SIG-M5 treated with dmso at 0.1 percent for 504 hours (cell line): ENCODE measurements around the gene CABP7.

Experiments used
- DNase-seq: peaks from one replicate; lab custom pipeline; 2025; ENCODE audit not compliant: unreplicated experiment; lab: John Stamatoyannopoulos, UW

Gene CABP7

DNA sequence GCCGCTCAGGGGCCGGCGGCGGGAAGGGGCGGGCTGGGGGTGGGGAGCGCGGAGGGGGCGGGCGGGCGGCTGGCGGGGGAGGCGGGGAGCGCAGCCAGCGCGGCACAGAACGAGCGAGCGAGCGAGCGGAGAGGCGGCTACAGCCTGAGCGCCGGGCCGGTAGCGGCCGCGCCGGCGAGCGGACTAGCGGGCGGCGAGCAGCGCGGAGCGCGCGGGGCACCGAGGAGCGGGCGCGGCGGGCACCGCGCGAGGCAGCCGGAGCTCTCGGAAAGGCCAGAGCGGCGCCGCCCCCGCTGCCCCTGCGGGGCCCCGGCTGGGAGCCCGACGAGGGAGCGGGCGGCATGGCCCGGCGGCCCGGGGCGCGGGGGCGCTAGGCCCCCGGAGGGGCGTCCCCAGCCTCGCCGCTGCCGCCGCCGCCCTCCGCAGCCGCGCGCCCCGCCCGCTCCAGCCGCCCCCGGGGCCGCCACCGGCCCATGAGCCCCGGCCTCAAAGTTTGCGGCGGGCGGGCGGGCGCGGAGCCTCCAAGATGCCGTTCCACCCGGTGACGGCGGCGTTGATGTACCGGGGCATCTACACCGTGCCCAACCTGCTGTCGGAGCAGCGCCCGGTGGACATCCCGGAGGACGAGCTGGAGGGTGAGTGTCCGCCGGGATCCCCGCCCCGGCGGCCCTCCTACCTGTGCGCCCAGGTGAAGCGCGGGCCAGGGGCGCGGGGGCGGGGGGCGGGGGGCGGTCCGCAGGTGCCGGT, at the start of gene CABP7:
CABP7 (plus strand) TSS at position 105 of the 747 bp plus-strand sequence; CDS start at position 527, 422 bp downstream.
- DNase-seq = no peak

DNA sequence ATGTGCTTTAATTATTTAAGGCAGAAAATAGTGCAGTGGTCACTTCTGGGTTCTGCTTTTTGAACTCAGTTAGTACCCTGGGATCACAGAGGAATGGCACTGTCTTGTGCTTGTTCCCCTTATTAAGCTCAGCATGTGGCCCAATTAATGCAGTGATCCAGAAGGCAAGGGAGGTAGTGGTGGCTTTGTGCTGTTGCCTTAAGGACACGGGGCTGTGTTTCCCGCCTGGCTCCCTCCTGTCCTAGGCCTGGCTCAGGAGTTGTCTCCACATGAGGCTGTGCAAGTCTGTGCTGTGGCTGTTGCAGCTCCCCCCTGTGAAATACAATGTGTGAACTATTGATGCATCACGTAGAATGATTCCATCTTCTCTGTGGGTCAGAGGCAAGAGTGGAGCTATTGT, 49.2 kb upstream of the CABP7 start:
- no peak for DNase-seq

DNA sequence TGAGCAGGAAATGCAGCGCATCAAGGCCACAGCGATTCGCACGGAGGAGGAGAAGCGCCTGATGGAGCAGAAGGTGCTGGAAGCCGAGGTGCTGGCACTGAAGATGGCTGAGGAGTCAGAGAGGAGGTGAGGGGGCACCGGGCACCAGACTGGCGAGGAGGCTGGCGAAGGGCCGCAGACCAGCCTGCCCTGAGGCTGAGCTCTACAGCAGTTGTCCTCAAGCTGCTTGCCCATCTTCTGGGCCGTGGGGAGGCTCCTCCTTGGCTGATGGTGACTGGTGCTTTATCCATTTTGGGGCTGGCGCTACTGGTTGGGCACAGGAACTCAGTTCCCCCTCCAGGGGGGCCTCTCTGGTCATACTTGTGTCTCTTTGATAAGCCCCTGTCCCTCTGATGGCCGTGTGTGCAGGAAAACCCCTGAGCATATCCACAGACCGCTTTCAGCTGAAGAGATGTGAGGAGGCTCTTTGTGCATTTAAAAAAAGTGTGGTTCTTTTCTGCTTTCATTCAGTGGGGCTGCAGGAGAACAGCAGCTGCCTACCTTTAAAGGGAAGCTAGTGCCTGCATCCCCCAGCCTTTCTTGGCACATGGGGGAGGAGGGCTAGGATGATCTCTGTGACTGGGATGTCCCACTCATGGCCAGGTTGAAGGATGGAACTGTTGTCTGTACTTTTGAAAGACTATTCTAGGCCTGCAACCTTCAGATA, 46.3 kb upstream of the CABP7 start:
- DNase-seq = no peak

DNA sequence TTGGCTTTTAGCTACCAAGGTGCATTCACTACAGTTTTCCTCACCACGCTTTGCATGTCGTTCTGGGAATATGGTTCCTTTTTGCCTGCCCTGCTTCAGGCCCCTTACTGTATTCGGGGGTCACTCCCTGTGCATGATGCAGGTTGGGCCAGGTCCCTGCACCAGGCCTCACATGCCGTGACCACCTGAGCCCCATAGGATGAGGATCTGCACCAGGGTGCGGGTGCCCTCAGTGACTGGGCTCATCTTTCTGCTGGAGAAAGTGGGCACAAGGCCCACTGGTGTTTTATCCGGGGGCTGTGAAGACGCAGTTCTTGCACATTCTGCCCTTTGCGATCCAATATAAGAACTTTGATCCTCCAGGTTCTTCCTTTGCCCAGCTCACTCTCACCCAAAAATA, 45.7 kb upstream of the CABP7 start:
- no peak for DNase-seq

DNA sequence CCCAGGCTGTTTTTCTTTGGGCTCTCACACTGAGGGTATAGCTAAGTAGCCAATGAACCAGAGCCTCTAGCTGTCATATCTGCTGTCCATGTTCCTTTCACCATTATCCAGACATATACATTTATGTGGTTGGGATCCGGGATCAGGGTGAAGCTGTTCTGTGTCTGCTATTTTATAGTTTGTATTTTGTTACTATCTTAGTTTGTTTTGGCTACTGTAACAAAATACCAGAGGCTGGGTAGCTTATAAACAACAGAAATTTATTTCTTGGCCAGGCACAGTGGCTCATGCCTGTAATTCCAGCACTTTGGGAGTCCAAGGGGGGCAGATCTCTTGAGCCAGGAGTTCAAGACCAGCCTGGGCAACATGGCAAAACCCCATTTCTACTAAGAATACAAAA, 40.5 kb upstream of the CABP7 start:
- no peak for DNase-seq

DNA sequence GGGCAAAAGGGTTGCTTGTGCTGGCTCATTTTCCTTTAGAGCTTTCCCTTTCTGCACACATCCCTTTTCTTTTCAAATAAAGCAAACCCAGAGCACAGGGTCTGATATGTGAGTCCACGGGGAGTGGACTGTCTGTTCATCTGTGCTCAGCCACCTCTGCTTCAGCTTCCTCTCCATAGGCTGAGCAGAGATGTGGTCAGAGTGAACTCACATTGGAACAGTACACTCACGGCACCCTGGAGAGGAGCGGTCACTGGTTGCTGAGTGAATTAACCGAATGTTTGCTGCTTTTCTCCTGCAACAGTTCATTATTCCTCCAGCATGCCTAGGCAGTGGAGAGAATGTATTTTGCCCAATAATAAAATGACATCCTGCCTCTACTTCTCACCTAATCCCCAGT, 36.3 kb upstream of the CABP7 start:
- DNase-seq = no peak

DNA sequence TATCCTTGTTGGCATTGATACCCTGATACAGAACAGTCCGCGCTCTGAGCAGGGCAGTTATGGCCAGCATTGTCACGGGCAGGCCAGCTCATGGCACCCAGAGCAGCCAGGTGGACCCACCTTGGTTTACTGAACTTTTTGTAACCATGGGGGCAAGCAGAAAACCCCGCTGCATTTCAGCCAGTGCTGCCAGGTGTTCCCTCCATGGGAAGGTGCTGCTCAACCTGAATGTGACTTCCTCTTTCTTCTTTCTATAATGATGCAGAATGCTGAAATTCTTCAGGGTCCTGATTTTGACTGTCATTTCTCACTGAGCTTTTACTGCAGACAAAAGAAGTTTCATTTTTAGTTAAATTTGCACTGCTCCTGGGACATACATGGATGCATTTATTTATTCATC, 35.6 kb upstream of the CABP7 start:
- DNase-seq = no peak

DNA sequence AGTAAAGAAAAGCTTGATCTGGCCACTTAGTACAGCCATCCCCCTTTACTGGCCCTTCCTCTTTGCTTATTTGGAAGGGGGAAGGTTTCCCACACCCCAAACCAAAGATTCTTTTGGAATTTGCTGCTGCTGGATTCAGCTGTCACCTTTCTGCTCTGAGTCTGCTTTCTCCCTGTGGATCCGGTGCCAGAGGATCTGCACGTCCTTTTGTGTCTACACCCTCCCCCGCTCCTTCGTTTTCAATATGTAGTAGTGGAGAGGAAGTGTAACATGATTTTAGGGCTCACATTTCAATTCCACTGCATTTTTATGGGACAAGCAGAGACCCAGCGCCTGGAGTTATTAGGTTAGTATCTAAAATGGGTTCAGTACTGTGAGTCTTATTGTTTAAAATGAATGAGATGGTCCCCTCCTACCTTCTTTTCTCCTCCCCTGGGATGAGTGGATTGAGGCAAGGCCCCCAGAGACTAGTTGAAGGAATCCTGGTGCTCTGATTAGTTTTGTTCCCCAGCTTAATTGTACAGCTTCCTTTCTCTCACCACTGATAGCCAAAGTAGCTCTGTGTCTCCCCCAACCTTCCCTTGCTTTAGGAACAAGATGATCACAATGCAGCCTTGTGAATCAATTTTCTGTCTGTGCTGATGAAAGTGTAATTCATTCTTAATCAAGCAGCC, 30.5 kb upstream of the CABP7 start:
- DNase-seq = no peak

DNA sequence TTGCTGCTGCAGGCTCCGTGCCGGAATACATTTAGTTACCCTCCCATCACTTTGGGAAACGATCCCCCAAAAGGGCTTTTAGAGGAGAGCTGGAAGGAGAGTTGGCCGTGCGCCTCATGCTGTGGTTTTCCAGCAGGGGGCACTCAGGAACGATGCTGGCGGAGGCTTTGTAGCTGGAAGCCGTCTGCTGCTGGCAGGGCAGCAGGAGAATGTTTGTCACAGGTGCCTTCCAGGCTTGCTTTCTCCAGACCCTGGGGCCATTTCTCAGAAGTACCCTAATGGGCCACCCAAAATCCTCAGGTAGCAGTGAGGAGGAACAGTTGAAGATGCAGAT, 30.0 kb upstream of the CABP7 start:
- DNase-seq = peak; percentile 7

DNA sequence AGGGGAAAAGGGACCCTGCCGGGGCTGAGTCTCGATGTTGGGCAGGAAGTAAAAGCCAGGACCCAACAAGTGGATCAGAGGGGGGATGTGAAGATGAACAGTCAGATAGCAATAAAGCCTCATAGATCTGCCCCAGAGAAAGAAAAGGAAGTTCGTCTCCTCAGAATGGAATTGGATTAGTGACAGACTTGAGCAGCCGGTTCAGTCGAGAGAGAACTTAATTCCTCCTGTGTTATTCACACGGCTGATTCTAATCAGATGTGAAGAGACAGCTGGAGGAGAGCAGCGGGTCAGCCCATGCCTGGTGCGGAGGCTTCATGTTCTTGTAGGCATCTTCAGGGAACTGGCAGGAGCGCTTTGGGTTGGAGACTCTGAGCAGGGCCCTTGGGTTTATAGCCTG, 29.3 kb upstream of the CABP7 start:
- DNase-seq = no peak

DNA sequence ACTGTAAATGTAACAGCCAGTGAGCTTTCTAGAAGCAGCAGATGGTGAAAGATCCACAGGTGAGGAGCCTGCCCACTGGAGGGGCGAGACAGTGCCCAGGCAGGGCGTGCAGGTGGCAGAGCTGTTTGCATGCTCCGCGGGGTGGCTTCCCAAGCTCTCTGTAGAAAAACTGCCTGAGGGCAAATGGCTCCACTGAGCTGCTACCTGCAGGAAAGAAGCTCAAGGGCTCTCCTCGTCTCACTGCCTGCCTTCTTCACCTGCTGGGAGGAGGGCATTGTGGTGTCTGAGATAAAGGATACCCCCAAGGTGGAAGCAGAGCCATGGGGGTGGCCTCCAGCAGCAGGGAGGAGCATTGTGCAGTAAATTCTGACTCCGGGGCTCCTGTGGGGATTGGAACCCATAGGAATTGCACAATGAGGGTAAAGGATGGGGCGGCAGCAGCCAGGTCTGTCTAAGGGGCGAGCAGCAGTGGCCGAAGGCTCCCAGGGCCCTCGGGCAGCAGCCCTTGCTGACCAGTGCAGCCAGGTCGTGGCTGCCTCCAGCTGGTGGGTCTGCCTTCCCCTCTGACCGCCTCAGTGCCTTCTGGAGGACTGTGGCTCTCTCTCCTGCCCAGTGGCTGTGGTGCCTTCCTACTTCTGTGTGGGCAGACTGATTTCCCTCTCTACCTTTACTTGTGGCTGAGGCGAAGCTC, 28.0 kb upstream of the CABP7 start:
- DNase-seq = no peak

DNA sequence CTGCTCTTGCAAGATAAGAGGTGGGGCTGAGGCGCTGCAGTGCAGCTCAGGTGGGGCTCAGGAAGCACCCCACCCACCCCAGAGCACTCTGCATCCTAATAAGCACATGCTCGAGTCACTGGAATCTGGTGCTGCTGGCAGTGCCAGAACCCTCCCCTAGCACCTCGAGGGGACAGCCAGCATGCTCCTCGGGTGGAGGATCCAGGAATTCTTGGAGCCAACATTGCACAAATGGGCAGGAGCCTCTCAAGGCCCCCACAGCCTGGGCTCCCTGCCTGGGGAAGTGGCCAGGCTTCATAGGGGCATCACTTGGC, 27.5 kb upstream of the CABP7 start:
- no peak for DNase-seq

DNA sequence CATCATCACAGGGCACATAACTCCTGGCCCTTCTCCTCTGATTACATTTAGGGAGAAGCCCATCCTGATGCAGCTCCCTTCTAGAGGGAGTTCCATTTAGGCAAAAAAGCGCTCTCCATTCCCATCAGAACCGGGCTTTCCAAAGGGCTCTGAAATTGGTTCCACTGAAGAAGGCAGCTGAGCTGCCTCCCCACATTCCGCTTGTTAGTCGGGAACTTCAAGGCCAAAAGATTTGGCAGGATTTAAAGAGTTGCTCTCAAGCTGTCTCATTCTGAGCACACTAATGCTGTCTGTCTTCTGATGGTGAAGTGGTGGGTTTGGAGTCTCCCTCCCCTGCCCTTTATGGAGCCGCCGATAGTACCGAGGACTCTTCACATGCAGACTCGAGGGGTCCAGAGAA, 26.6 kb upstream of the CABP7 start:
- DNase-seq = no peak

DNA sequence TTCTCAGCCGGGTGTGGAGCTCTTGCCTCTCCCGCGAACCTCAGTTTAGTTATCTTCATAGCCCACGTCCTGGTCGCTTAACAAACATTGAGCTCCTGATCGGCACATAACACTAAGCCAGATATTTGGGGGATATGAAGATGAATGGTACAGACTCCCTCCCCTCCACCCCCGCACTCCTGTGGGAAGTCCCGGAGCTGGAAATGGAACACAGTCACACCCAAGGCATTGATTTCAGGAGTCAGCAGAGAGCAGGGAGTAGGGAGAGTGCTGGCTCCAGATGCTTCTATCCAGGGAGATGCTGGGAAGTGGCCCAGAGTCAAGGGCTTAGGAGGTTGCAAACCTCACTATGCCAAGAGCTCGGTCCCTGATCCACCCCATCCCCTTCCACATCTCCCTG, 26.1 kb upstream of the CABP7 start:
- no peak for DNase-seq

DNA sequence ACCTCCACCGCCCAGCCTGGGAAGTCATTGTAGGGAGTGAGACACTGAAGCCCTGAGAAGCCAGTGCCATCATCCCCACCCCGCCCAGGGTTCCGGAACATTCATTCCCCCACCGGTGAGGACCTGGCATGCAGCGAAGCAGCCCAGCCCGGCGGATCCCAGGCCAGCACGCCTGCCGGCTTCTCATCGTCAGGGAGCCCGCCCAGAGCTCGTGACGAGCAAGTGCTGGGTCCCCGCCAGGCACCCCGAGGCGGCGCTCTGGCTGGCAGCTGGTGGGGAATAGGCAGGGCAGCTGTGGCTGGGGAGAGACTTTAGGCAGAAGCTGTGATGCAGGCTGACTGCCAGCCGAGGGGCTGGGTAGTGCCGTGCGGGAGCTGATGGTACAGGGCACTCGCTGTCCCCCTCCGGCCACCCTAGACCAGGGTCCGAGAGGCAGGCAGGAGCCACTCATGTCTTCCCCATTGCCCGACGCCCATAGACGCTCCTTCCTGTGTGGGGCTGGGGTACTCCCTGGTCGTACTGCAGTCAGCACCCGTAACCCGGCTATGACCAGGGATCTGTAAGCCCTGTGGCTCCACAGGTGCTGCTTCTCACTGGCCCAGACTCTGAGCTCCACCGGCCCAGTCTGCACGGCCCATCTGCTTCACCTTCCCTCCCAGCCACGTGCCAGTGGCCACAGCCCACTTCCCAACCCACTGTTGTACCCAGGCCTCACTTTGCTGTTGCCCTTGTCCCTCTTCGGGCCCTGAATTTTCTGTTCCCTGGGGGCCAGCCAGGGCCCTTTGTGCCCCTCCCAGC, 24.5 kb upstream of the CABP7 start:
- DNase-seq = no peak

DNA sequence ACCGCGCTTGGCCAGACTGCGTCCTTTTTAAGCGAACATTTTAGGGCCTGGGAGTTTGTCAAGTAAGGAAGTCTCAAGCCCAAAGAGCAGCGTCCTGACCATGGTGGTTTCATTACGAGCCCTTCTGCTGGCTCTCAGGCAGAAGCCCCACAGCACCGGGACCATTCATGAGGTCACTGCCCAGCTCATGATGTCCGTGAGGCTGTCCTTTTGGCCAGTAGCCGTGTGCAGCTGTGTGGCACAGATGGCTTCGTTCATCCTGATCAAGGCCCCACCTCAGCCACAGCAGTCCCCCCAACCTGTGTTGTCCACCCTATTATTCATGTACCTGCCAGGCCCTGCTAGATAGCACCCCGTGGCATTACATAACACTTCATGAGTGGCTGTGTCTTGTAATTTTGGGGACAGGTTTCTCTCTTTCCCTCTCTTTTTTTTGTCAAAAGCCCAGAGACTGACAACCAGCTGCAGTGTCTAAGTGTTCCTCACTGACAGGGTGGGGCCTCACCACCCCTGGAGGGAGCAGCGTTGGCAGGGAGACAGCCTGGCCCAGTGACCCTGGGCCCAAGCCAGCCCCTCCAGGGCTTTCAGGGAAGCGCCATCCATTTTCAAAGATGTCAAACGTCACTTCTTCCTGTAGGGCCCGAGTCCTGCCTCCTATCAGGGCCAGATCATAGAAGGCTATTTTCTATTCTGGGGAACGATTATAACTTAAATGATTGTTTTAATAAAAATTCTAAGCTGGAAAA, 21.8 kb upstream of the CABP7 start:
- no peak for DNase-seq

DNA sequence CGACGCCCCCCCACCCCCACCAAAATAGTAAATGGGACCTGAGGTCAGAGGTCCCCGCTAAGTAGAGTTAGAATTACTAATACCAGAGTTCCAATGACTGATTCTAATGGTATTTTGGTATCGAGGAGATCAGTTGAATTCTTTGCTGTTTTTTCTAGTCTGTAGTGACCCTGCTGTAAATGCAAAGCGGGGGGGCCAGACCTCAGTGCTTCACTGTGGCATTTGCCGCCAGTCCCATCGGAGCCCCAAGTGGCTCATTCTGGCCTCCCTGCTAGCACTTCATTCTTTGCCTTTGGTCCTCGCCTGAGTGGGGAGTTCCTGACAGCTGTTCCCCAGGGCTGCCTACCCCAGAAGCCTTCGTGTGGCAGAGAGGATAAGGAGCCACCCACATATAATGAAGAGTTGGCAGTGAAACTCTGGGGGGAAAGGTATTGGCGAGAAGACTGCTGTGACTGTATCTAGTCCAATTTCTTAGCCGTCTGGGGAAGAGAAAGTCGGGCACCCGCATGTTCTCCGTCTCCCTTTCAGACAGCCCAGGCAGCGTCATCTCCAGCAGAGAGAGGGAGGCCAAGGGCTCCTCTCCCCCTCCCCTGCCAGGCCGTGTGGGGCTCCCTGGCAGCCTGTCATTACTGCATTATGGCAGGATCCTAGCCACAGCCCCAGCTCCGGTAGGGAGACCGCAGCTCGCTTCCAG, 19.4 kb upstream of the CABP7 start:
- DNase-seq = no peak

DNA sequence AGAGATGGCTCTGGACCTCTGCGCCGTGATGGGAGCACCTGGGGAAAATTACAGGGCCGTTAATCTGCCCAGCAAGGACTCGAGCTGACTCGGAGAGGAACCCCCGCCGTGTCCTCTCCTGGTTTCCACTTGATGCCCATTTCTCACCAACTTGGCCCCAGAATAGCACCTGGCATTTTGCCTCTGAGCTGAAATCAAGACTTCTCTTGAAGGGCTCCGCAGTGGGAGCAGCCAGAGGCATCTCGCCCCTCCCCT, 19.0 kb upstream of the CABP7 start:
- DNase-seq = no peak

DNA sequence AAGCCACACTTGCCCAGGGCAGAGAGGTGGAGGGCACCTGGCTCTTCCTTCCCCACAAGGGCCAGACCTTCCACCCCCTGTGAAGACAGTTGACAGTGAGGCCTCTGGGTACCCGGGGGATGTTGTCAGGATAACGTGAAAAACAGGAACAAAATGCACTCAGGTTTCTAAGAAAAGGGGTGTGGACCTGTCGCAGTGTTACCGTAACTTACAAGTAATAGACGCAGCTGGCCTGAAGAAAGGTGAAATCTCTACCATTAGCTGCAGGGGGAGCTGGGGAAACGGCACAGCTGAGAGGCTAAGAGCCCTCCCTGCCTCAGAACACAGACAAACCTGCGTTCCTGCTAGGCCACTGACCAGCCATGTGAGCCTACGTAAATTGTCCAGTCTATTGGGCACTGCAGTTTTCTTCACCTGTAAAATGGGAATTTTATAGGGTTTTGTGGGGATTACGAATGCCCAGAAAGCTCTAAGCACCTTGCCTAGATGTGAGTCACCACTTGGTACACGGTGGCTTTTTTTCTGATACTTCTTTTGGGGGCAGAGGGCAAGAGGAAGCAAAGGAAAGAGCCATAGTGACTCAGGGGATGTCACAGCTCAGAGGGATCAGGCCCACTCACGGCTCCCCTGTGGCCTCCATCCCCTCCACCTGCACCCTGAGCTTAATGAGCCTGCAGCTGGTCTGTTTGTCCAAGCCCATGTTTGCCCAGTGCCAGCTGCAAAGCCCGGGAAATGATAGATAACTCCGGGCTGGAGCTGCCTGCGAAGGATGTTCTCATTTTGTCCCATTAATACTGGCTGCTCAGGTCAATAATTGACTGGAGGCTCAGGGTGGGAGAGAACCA, 18.4 kb upstream of the CABP7 start:
- DNase-seq = peak; percentile 46
